Measurements from ENCODE around the gene SNAP23. TPM values are rescaled to one million over a fixed set of nuclear protein-coding genes. Genes with fewer than 3 reads are reported as not detected.

The SNAP23 gene
- total RNA-seq, 1 donor = 83.3 TPM

DNA sequence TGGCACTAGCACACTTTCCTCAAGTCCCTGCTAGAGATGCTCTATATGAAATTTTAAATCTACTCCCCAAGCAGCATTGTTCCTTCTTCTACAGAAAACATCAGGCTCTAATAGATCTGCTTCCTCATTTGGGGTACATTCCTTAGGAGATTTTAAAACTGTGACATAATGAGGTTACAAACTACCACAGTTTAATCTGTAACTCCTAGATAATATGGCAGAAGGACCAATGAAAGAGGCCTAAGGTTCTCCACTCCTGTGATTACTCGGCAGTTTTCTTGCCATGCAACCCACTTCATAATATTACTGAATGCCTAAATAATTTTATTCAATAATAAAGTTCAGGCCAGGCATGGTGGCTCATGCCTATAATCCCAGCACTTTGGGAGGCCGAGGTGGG lies 20.6 kb upstream of the SNAP23 start:
- TF ChIP-seq, protein P1, sequence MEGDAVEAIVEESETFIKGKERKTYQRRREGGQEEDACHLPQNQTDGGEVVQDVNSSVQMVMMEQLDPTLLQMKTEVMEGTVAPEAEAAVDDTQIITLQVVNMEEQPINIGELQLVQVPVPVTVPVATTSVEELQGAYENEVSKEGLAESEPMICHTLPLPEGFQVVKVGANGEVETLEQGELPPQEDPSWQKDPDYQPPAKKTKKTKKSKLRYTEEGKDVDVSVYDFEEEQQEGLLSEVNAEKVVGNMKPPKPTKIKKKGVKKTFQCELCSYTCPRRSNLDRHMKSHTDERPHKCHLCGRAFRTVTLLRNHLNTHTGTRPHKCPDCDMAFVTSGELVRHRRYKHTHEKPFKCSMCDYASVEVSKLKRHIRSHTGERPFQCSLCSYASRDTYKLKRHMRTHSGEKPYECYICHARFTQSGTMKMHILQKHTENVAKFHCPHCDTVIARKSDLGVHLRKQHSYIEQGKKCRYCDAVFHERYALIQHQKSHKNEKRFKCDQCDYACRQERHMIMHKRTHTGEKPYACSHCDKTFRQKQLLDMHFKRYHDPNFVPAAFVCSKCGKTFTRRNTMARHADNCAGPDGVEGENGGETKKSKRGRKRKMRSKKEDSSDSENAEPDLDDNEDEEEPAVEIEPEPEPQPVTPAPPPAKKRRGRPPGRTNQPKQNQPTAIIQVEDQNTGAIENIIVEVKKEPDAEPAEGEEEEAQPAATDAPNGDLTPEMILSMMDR (IDR thresholded peaks at IDR 0.05; ENCODE audit: insufficient read depth, low read depth, low read length) = no peak
- DNase-seq (ENCODE audit: low read depth) = no peak
- no peak overlapping the region for H3K4me3 ChIP-seq (ENCODE audit: low read depth, low read length)

DNA sequence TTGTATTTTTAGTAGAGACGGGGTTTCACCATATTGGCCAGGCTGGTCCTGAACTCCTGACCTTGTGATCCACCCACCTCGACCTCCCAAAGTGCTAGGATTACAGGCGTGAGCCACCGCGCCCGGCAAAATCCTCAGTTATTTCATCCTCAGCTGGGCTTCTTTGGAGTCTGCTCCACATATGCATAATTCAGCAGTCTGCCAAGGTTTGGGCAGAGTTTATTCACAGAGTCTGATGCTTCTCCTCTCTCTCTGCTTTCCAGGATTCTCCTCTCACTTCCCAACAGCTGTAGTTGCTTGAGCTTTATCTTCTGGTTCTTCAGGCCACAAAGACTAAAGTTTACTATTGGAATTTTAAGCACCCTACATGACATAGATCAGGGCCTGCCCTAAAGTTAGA lies 12.7 kb upstream of the SNAP23 start:
- H3K4me3 ChIP-seq (ENCODE audit: low read depth, low read length) = no peak overlapping the region
- peak; percentile 12 for DNase-seq (ENCODE audit: low read depth)
- TF ChIP-seq, protein P1 (IDR thresholded peaks at IDR 0.05; ENCODE audit: insufficient read depth, low read depth, low read length) = no peak

DNA sequence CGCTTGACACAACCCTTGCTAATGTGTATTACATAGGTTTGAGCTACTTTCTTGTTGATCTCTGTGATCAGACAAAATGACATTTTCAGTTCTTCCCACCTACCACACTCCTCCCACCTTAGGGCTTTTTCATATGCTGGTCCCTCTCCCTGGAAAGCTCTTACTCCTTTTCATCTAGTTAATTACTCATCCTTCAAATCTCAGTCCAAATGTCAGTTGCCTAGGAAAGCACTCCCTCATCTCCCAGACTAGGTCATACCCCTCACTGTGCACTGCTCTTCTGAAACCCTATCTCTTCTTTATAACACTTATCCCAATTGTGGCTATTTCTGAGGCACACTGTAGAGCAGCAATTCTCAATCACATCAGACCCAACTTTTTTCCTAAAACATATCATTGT lies 11.8 kb upstream of the SNAP23 start:
- DNase-seq (ENCODE audit: low read depth) = no peak
- no peak overlapping the region for H3K4me3 ChIP-seq (ENCODE audit: low read depth, low read length)
- TF ChIP-seq, protein P1 (IDR thresholded peaks at IDR 0.05; ENCODE audit: insufficient read depth, low read depth, low read length) = no peak

DNA sequence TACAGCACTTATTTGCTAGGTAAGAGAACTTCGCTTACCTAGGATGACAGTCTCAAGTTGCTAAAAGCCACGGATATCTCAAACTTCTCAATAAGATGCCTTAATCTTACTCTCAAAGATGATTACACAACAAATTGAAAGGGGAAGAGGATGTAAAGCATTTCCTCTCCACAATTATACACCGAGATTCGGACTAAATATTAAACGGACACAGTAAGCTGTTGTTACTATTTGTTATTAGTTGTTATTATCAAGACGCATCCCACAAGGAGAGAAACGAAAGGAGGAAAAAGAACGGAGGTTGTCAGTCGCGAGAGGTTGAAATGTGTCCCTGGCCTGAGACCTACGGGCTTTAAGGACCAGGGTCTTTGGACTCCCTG lies 5.2 kb upstream of the SNAP23 start:
- peak; percentile 35 for DNase-seq (ENCODE audit: low read depth)
- TF ChIP-seq, protein P1 (IDR thresholded peaks at IDR 0.05; ENCODE audit: insufficient read depth, low read depth, low read length) = no peak
- H3K4me3 ChIP-seq (ENCODE audit: low read depth, low read length) = peak overlapping the region; percentile 98

DNA sequence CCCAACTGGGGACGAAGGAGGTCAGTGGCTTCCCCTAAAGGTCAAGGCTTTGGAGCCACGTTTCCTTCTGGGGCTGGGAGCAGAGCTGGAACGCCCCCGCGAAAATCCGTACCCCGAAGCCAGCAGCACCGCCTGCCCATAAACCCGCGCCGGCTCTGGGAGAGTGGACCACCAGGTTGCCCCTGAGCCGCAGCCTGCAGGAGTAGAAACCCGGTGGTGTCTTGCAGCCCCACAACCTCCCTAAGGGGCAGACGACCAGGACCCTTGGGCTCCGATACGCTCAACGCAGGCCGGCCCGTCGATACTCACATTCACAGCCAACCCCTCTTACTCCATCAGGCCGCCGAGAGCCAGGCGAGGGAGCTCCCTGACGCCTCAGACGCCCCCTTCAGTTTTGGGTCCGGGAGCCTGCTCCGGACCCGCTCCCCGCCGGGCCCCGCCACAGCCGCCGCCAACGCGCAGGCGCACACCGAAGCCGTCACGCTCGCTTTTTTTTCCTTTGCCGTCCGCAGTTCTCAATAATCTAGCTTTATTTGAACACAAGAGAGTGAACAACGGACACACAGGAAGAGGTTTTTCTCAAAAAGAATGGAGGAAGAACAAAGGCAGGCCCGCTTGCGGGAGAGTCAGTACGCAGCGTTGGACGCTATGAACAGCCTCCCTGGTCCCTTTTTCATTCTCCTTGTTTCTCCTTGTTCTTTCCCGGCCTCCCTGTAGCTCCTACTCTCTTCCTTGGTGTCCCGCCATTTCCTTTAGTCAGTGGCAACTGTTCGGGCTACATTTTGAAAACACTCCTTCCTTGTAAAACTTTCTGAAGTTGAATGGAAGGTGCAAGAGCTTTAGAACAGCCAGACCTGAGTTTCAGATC lies 4.5 kb upstream of the SNAP23 start, which contains the start of gene ZNF106:
Gene ZNF106 (minus strand): TSS at position 471 of the 868 bp plus-strand sequence. CDS start 18,852 bp downstream, outside the sequence.
- DNase-seq (ENCODE audit: low read depth) = peak; percentile 94
- TF ChIP-seq, protein P1 (IDR thresholded peaks at IDR 0.05; ENCODE audit: insufficient read depth, low read depth, low read length) = no peak

DNA sequence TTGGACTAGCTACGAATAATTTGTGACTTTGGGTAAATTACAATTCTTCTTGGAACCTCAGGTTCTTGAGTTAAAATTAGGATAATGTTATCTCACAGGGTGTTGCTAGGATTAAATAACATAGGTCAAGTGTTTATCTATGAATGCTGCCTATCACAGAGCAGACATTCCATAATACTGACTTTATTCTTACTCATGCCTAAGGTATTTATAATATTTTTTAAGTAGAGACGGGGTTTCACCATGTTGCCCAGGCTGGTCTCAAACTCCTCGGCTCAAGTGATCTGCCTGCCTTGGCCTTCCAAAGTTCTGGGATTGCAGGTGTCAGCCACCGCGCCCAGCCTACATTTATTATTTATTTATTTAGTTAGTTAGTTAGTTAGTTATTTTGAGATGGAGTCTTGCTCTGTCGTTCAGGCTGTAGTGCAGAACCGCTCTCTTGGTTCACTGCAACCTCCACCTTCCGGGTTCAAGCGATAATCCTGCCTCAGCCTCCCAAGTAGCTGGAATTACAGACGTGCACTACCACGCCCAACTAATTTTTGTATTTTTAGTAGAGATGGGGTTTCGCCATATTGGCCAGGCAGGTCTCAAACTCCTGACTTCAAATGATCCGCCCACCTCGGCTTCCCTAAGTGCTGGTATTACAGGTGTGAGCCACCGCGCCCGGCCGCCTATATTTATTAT lies 3.8 kb upstream of the SNAP23 start:
- TF ChIP-seq, protein P1 (IDR thresholded peaks at IDR 0.05; ENCODE audit: insufficient read depth, low read depth, low read length) = no peak
- peak; percentile 55 for DNase-seq (ENCODE audit: low read depth)
- H3K4me3 ChIP-seq (ENCODE audit: low read depth, low read length) = peak overlapping the region; percentile 98

More for the DNA sequence above, 4.5 kb upstream of the SNAP23 start, which contains the start of gene ZNF106:
- H3K4me3 ChIP-seq (ENCODE audit: low read depth, low read length) = peak within 1 kb of the TSS; percentile 98
